Activated naive CD4-positive, alpha-beta T cell treated with anti-CD3 and anti-CD28 coated beads for 36 hours (primary cell): ENCODE results near the gene MAGI2. TPM values are rescaled to one million over a fixed set of nuclear protein-coding genes. Genes with fewer than 3 reads are reported as not detected.
"Not testable (repeated sequence)": the region's sequence is repeated elsewhere in the genome, so short reads cannot be mapped to it uniquely, and the experiment has no call there.

ENCODE experiments used
- CTCF ChIA-PET: fragments of 350-600 bp; sonication (Branson Sonifier 250); formaldehyde crosslinking; loops from one replicate; lab custom pipeline; 2021; ENCODE audit warnings: antibody characterized with exemption; lab: Charles Lee
- DNase-seq: peaks from one replicate; pipeline ENCODE4 v3.0.0-alpha.2; 2020
- H3K27ac Mint-ChIP-seq: one replicate; pipeline ENCODE4 v1.8.0; 2021; ENCODE audit warnings: mild to moderate bottlenecking, mixed read lengths
- H3K27me3 Mint-ChIP-seq: one replicate; pipeline ENCODE4 v1.8.0; 2021; ENCODE audit warnings: low read depth, mixed read lengths
- H3K36me3 Mint-ChIP-seq: one replicate; pipeline ENCODE4 v1.8.0; 2021; ENCODE audit warnings: low read depth, mixed read lengths
- H3K4me1 Mint-ChIP-seq: one replicate; pipeline ENCODE4 v1.8.0; 2021; ENCODE audit warnings: low read depth, mixed read lengths
- H3K4me3 Mint-ChIP-seq: one replicate; pipeline ENCODE4 v1.8.0; 2021; ENCODE audit warnings: mild to moderate bottlenecking, moderate library complexity, mixed read lengths
- H3K9me3 Mint-ChIP-seq: one replicate; pipeline ENCODE4 v1.8.0; 2021; ENCODE audit warnings: mixed read lengths
- intact Hi-C: fragments of 100-400 bp; cut with micrococcal nuclease; formaldehyde crosslinking; loops from one replicate; pipeline ENCODE4 v1.15.1; 2023
- total RNA-seq, 2 experiments: library from RNA; stranded (reverse); gene quantifications; one replicate each; pipeline ENCODE4 v1.2.3, GENCODE V29; 2021

MAGI2 gene
- total RNA-seq, 2 experiments from 2014 or later: 0.07 to 0.19 TPM

- Mint-ChIP-seq H3K4me1 (no peaks in the 10 kb centered on the region), H3K4me3 (no peak overlapping the region)
These were observed 1205.4 kb downstream of the MAGI2 start for GRCh38 chr7:78247910-78248689.

DNA sequence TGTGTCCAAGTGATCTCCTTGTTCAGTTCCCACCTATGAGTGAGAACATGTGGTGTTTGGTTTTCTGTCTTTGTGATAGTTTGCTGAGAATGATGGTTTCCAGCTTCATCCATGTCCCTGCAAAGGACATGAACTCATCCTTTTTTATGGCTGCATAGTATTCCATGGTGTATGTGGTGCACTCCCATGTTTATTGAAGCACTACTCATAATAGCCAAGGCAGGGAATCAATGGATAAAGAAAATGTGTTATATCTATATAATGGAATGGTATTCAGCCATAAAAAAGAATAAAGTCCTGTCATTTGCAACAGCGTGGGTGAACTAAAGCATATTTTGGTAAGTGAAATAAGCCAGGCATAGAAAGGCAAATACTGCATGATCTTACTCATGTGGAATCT, 1213.3 kb downstream of the MAGI2 start:
- CTCF ChIA-PET: not testable (repeated sequence)

More at GRCh38 chr7:78247910-78248689, 1205.4 kb downstream of the MAGI2 start:
- Mint-ChIP-seq H3K27me3 (no peaks in the 10 kb centered on the region), H3K9me3 (peaks cover 13% of the 10 kb centered on the region), H3K36me3 (no peaks in the 10 kb centered on the region), H3K27ac (no peak overlapping the region)
- no peak for DNase-seq
- intact Hi-C loops: no loop called here
- CTCF ChIA-PET: no interaction called here

GRCh38 chr7:78234634-78235033, 1218.8 kb downstream of the MAGI2 start:
- H3K9me3 Mint-ChIP-seq: peaks cover 6% of the 10 kb centered on the region

More for the DNA sequence above, 1213.3 kb downstream of the MAGI2 start:
- H3K4me3 Mint-ChIP-seq, DNase-seq, intact Hi-C loops, H3K4me1 Mint-ChIP-seq, H3K9me3 Mint-ChIP-seq, H3K27me3 Mint-ChIP-seq, H3K36me3 Mint-ChIP-seq, H3K27ac Mint-ChIP-seq: not testable (repeated sequence)

DNA sequence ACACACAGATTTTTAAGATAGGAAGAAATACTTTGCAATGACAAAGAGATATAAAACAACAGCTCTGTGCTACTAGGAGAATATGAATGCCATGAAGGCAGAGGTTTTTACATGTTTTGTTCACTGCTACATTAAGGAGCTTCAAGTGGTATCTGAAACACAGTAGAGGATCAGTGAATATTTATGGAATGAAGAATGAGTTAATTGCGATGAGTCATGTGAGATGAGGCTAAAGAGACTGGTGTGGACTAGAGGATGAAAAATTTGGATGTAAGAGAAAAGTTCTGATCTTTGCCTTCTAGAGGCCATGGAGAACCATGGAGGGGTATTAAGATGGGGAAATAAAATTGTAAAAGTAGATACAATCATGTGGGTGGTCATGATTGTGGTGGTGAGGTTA, 1220.7 kb downstream of the MAGI2 start:
- CTCF ChIA-PET: no interaction called here
- H3K27ac Mint-ChIP-seq: no peak overlapping the region
- no peaks in the 10 kb centered on the region for H3K36me3 Mint-ChIP-seq
- H3K4me3 Mint-ChIP-seq: no peak overlapping the region
- H3K9me3 Mint-ChIP-seq: peaks cover 6% of the 10 kb centered on the region
- no peak for DNase-seq
- intact Hi-C loops: no loop called here
- no peaks in the 10 kb centered on the region for H3K4me1 Mint-ChIP-seq
- peaks cover 10% of the 10 kb centered on the region for H3K27me3 Mint-ChIP-seq

More at GRCh38 chr7:78234634-78235033, 1218.8 kb downstream of the MAGI2 start:
- no peak overlapping the region for H3K4me3 Mint-ChIP-seq
- no peaks in the 10 kb centered on the region for H3K36me3 Mint-ChIP-seq
- peaks cover 8% of the 10 kb centered on the region for H3K27me3 Mint-ChIP-seq
- no peak for DNase-seq
- CTCF ChIA-PET: no interaction called here
- intact Hi-C loops: no loop called here
- H3K27ac Mint-ChIP-seq: no peak overlapping the region
- H3K4me1 Mint-ChIP-seq: no peaks in the 10 kb centered on the region

DNA sequence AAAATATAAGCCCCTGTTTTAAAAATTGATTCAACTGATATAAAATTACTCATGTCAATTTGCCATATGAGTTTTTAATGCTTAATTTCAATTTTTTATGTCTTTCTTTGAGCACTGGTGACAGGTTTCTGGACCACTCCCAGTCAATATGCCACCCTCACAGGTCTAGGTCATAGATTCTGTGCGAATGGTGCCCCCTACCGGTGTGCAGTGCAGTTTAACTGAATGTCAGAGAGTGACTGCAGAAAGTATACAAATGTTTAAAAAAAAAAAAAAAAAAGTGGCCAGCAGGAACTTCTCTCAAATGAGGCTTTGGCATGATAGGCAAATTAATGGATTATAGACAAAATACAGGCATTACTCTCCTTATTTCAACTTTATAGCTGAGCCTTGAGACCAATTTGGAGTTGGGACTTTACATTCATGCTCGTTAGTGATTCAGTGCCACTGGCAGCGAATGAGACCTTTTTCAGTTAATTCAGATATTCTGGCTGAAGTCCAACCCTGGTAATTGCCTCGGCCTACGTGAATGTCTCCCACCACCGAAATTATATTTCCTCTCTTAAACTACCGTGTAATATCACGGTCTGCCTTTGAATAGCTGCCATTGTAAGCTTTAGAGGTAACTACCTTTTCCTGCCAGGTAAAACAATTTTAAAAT, 1227.3 kb downstream of the MAGI2 start:
- H3K4me3 Mint-ChIP-seq: no peak overlapping the region
- CTCF ChIA-PET: interaction anchor here (0.6 to 1.0 kb wide), 6 partner anchors 43 to 186 kb away, joined by 3 to 5 read pairs (median 4); no protein-coding TSS in a partner anchor
- H3K4me1 Mint-ChIP-seq: no peaks in the 10 kb centered on the region
- DNase-seq: peak; percentile 59
- intact Hi-C loops: loop anchor here (1.0 to 2.0 kb wide), 2 partner anchors 206 to 285 kb away; no protein-coding TSS in a partner anchor
- peaks cover 7% of the 10 kb centered on the region for H3K27me3 Mint-ChIP-seq
- H3K36me3 Mint-ChIP-seq: no peaks in the 10 kb centered on the region
- no peaks in the 10 kb centered on the region for H3K9me3 Mint-ChIP-seq
- no peak overlapping the region for H3K27ac Mint-ChIP-seq

GRCh38 chr7:78225534-78225933, 1227.9 kb downstream of the MAGI2 start:
- intact Hi-C loops: no loop called here
- no peak for DNase-seq
- H3K9me3 Mint-ChIP-seq: no peaks in the 10 kb centered on the region
- no peaks in the 10 kb centered on the region for H3K36me3 Mint-ChIP-seq
- no peak overlapping the region for H3K27ac Mint-ChIP-seq
- CTCF ChIA-PET: no interaction called here
- H3K4me1 Mint-ChIP-seq: no peaks in the 10 kb centered on the region
- peaks cover 9% of the 10 kb centered on the region for H3K27me3 Mint-ChIP-seq
- no peak overlapping the region for H3K4me3 Mint-ChIP-seq

GRCh38 chr7:78224923-78225322, 1228.5 kb downstream of the MAGI2 start:
- no peaks in the 10 kb centered on the region for H3K36me3 Mint-ChIP-seq
- CTCF ChIA-PET: no interaction called here
- peaks cover 1% of the 10 kb centered on the region for H3K9me3 Mint-ChIP-seq
- intact Hi-C loops: no loop called here
- DNase-seq: no peak
- H3K27ac Mint-ChIP-seq: no peak overlapping the region
- H3K4me1 Mint-ChIP-seq: no peaks in the 10 kb centered on the region
- no peak overlapping the region for H3K4me3 Mint-ChIP-seq
- peaks cover 11% of the 10 kb centered on the region for H3K27me3 Mint-ChIP-seq

DNA sequence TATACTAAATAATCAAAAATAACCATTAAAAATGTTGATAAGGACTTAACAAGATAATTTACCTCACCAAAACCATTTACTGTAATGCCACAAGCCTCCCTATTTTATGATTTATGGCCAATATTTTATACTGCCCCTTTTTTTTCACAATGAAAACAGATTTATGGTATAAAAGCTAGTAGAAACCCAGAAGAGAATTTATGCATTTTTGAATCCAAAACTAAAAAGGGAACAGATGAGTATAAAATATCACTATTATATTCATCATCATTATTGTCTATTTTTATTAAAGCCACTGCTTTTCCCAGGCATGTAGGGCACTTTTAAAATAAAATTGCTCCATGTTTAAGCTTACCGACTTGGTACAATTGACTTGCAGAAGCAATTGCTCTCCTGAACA, 1229.9 kb downstream of the MAGI2 start:
- no peaks in the 10 kb centered on the region for H3K4me1 Mint-ChIP-seq
- CTCF ChIA-PET: no interaction called here
- peaks cover 1% of the 10 kb centered on the region for H3K9me3 Mint-ChIP-seq
- no peak for DNase-seq
- H3K4me3 Mint-ChIP-seq: no peak overlapping the region
- peaks cover 7% of the 10 kb centered on the region for H3K27me3 Mint-ChIP-seq
- intact Hi-C loops: no loop called here
- no peaks in the 10 kb centered on the region for H3K36me3 Mint-ChIP-seq
- no peak overlapping the region for H3K27ac Mint-ChIP-seq

- CTCF ChIA-PET: interaction anchor here (0.6 kb wide), 1 partner anchor 569 kb away, joined by 3 read pairs; no protein-coding TSS in a partner anchor
- H3K9me3 Mint-ChIP-seq: peaks cover 1% of the 10 kb centered on the region
- peaks cover 7% of the 10 kb centered on the region for H3K27me3 Mint-ChIP-seq
- no peaks in the 10 kb centered on the region for H3K36me3 Mint-ChIP-seq
- intact Hi-C loops: no loop called here
- H3K27ac Mint-ChIP-seq: no peak overlapping the region
- no peak for DNase-seq
- H3K4me1 Mint-ChIP-seq: no peaks in the 10 kb centered on the region
- no peak overlapping the region for H3K4me3 Mint-ChIP-seq
These were observed 1231.3 kb downstream of the MAGI2 start for GRCh38 chr7:78222001-78222751.

DNA sequence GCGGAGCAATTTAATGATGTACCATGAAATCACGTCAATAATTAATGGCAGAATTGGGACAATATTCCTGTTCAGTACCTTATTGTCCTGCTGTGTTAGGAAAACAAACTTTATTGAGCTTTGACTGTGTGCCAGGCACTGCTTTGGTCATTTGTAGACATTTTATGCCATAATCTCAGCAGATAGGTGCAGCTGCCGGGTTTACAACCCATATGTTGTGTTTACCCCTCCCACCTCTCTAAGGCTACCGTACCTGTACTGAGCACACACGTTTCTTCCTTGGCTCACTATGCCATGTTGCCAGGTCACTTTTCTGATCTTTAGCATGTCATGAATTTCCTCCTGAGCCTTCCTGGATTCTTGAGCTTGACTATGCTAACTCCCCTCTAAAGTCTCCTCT, 1232.7 kb downstream of the MAGI2 start:
- Mint-ChIP-seq H3K36me3 (no peaks in the 10 kb centered on the region), H3K27ac (no peak overlapping the region), H3K9me3 (peaks cover 1% of the 10 kb centered on the region), H3K4me3 (no peak overlapping the region), H3K27me3 (peaks cover 11% of the 10 kb centered on the region), H3K4me1 (no peaks in the 10 kb centered on the region)
- CTCF ChIA-PET: no interaction called here
- intact Hi-C loops: no loop called here
- no peak for DNase-seq

DNA sequence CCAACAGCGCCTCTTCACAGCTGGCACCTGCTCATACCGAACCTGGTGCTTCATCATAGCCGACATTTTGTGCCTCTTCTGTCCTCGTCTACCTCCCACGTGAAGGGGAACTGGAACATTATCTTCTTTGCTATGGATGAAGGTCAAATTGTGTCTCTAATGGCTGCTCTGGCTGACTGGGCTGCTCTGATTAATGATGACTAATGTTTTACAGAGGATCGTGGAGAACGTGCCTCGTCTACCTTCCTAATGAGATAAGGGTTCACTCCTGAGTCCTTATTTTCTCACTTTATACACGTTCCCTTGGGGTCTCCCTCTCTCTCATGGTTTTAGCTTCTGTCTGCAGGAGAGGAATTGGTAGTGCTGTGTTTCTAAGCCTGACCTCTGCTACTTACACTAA, 1234.6 kb downstream of the MAGI2 start:
- Mint-ChIP-seq H3K27me3 (peaks cover 11% of the 10 kb centered on the region), H3K4me1 (no peaks in the 10 kb centered on the region), H3K36me3 (no peaks in the 10 kb centered on the region), H3K27ac (no peak overlapping the region), H3K9me3 (peaks cover 1% of the 10 kb centered on the region), H3K4me3 (no peak overlapping the region)
- intact Hi-C loops: no loop called here
- CTCF ChIA-PET: no interaction called here
- no peak for DNase-seq

DNA sequence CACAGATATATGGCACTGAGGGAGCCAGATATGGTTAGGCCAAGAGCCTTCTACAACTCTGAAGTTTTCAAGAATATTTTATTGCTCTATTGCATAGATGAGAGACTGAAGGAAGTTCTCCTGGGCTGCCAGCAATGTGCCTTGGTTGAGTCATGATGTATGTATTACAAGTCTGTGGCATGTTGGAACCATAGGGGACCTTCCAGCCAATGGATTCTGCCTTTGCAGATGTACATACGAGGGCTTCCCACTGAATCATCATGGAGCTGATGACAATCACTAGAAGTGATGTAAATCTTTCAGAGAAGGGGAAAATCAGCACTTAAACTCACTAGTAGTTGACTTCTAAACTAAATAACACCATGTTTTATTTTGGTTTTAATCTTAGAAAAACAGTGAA, 1235.4 kb downstream of the MAGI2 start:
- Mint-ChIP-seq H3K4me3 (no peak overlapping the region), H3K27ac (no peak overlapping the region), H3K9me3 (peaks cover 1% of the 10 kb centered on the region), H3K27me3 (peaks cover 11% of the 10 kb centered on the region), H3K36me3 (no peaks in the 10 kb centered on the region), H3K4me1 (no peaks in the 10 kb centered on the region)
- CTCF ChIA-PET: no interaction called here
- intact Hi-C loops: no loop called here
- no peak for DNase-seq
